HG03025 (cell line): ENCODE results near the gene ZMIZ1.
"Not testable (repeated sequence)": the region's sequence is repeated elsewhere in the genome, so short reads cannot be mapped to it uniquely, and the experiment has no call there.

Experiments used
- ATAC-seq: cut with Tn5 transposase; IDR thresholded peaks from one replicate; pipeline ENCODE4 v1.9.1; 2021; ENCODE audit warnings: mild to moderate bottlenecking, moderate library complexity; ENCODE audit not compliant: unreplicated experiment, low FRiP score

Gene ZMIZ1

DNA sequence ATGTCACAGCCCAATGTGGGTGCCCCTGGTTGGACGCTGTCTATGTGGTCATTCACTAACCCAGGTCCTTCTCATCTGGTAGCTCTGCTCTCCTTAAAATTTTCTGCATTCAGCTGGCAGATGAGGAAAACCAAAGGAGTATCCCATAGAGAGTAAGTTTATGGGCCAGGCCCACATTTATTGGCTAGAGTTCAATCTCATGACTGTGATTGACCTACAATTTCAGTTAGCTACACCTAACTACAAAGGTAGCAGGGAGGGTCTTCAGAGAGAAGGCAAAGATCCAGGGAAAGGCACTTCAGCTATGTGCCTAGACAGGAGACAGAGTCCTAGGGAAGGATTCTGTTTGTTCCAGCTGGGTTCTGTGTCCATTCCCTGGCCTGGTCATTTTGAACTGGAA, 254.8 kb downstream of the ZMIZ1 start:
- ATAC-seq: no peak

DNA sequence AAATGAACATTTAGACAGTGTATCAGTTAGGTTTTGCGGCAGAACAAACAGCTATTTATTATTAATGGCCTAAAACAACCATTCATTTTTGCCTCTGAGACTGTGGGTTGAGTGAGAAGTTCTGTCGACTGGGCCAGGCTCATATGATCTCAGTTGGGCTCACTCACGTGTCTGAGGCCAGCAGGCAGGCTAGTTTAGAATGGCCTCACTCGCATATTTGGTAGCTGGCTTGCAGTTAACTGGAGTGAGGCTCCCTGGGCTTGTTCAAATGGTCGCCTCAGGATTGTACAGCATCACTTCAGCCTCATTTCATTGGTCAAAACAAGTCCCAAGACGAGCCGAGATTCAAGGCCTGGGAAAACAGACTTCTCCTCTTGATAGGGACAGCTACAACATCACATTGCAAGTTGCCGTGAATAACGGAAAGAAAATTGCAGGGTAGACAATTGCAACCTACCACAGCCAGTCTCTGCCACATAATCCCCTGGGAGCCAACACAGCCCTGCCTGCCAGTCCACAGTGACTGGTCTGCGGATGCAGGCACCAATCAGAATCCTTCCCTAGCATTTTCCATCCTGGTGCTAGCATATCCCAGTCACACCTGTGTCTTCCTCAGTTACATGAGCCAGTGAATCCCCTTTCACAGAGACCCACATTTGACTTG, 255.4 kb downstream of the ZMIZ1 start:
- no peak for ATAC-seq

DNA sequence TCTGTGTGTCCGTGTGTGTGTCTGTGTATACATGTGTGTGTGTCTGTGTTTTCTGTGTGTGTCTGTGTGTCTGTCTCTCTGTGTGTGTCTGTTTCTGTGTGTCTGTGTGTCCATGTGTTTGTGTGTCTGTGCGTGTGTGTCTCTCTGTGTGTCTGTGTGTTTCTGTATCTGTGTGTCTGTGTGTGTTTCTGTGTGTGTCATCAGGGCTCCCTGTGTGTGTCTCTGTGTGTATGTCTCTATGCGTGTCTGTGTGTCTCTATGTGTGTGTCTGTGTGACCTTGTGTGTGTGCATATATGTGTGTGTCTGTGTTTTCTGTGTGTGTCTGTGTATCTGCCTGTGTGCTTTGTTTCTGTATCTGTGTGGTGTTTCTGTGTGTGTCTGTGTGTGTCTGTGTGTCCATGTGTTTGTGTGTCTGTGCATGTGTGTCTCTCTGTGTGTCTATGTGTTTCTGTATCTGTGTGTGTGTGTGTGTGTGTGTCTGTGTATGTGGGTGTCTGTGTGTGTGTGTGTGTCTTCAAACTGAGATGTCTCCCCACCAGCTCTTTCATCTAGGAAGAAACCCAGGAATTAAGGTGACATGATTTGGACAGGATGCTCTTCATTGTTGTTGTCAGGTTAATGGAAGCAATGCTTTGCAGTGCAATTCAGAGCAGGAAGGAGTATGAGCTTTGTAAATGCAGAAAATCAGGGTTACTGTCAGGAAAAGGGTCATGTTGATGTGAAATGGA, 257.8 kb downstream of the ZMIZ1 start:
- ATAC-seq: no peak

DNA sequence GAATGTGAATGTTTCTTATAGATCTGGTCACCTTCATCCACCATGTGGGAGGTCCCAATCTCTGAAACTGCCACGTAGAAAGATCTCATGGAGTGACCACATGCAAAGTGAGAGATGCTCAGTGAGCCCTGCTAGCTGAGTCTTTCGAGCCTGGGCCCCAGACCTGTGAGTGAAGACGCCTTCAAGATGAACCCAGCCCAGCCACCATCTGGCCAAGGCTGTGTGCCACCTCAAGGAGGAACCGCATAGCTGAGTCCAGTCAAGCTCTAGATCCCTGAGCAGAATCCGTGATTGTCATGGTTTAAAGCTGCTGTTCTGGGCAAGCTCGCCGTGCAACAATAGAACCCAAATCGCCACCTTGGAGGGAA, 258.3 kb downstream of the ZMIZ1 start:
- ATAC-seq: no peak

DNA sequence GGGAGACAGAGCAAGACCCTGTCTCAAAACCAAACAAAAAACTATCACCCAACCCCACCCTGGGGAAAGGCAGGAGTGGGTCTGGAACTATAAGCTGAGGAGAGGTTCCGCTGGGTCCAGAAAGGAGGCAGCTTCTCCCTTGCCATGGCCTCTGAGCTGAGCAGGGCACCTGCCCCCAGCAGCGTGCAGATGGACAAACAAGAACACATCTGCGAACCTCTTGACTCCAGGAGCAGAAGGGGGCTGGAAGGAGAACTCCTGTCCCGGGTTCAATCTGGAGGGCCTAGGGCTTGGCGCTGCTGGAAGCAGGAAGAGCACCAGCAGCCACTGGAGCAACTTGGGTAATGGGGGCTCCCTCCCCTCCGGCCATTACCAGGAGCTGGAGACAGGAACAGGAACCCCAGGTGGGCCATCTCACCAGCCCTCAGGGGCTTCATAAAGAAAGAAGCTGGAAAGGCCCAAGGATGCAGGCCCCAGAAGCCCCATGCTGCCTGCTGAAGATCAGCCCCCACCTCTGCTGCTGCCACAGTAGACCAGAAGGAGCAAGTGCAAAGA, 259.5 kb downstream of the ZMIZ1 start:
- no peak for ATAC-seq

DNA sequence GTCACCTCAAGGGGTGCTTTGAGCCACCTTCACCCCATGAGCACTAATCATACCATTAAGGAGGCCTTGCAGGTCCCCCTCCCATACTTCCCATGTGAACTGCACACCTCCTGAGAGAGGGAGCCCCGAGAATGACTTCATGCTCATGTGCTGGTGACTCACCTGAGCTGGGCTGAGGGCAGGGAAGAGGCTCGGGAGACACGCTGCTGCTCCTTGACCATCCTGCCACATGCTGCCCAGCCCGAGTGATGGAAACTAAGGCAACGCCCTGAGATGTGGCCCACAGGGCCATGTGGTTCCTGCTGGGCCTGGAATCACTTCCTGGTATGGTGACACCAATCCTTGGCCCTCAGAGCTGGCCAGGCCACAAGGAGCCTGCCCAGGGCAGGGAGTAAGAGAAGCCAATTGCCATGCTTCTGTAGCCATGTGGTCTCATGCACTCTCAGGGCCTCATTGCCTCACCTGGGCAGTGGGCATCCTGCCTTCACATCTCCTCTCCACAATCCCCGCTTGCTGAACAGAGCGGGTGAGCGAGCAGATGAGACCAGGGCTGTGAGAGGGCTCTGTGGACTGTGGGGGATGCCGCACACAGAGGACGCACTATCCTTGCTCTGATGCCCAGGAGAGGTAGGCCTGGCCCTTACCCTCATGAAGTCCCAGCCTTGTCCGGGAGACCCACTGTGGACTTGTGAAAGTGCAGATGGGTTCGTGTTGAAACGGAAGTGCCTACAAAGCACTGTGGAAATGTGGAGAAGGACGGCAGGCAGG, 260.2 kb downstream of the ZMIZ1 start:
- ATAC-seq: no peak

DNA sequence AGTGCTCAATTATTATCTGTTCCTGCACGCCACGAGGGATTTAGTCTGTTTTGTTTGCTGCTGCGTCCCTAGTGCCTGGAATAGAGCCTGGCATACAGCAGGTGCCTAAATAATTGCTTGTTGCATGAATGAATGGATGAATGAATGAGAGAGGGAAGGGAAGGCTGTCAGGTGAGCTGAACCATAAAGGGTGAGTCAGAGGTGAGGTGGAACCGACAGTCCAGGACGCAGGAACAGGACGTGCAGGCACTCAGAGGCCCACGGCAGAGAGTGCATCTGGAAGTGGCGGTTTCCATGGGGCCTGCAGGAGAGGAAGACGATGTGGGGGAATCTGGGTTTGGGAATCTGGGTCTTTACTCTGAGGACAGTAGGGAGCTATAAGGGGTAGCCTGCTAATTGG, 260.8 kb downstream of the ZMIZ1 start:
- ATAC-seq: no peak

DNA sequence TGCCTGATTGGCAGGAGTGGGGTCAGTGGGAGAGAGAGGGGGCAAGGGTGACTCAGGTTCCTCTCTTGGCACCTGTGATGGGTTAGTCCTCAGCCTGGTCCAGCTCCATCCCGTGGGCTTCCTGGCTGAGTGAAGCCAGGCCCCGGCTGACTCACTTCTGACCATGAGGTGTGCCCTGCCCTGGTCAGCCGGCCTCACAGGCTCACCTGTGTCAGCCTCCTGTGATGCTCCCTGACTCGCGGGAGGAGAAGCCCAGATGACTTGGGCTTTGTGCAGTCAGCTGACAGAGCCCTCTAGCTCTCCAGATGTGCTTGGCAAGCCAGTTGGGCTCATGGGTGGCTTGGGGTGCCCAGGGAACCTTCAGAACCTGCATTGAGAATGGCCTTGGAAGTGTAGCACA, 262.5 kb downstream of the ZMIZ1 start:
- ATAC-seq: no peak

DNA sequence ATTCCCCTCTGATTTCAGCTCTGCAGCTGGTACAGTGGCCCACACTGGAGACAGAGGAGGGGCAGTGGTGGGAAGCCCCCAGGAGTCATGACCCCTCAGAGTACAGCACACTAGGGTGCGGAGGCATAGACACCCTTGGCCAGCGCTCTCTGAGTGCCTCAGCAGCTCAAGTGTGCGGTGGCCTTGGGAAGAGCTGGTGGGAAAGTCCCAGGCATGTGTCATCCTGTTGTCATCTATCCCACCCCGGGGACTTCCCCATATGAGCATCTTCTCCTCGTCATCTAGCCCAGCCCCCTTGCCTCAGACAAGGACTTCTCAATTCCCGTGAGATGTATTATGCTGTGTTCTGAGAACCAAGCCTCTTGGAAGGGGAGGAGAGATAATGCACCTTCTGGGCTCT, 262.9 kb downstream of the ZMIZ1 start:
- peak; percentile 59 for ATAC-seq

DNA sequence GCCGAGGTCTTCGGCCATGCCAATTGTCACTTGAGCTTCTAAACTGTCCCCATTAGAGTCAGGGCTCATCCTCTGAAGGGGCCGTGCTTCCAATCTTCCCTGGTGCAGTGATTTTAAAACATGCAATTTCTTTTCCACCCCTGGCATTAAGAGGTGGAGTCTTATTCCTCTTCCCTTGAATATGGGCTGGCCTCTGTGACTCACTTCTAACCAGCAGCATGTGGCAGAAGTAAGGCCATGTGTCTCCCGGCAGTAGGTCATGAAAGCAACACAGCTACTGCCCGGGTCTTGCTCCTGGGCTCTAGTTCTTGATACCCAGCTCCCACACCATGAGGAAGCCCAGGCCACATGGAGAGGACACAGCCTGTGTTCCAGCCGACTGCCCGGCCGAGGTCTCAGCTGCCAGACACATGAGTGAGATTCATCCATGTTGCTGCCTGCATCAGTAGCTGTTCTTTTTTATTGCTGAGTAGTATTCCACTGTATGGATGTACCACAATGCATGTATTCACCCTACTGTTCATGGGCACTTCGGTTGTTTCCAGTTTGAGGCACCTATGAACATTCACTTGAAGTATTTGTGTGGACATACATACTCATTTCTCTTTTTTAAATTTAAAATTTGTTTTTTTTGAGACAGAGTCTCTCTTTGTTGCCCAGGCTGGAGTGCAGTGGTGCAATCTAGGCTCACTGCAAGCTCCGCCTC, 264.0 kb downstream of the ZMIZ1 start:
- not testable (repeated sequence) for ATAC-seq

DNA sequence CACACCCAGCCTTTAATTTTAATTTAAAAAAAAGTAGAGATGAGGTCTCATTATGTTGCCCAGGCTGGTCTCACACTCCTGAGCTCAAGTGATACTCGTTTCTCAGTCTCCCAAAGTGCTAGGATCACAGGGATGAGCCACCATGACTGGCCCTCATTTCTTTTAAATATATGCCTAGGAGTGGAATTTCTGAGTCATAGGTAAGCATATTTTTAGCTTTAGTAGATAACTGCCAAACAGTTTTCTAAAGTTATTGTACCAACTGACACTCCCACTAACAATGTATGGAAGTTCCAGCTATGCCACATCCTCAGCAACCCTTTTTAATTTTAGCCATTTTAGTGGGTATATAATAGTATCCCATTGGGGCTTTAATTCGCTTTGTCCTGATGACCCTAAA, 264.7 kb downstream of the ZMIZ1 start:
- ATAC-seq: no peak

DNA sequence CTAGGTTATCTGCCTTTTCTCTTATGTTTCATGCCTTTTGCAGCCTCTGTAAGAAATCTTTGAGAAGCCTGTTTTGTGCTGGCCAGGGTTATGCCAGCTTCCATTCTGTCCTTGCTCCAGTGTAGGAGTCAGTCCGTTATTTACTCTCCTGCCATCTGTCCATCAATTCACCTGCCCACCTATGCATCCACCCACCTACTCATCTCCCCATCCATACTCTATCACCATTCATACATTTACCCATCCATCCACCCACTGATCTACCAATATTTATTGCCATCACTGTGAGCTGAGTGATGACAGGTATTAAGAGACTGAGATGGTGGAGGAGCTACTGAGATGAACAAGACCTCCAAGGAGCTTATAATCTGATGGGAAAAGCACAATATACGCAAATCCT, 265.8 kb downstream of the ZMIZ1 start:
- ATAC-seq: no peak

DNA sequence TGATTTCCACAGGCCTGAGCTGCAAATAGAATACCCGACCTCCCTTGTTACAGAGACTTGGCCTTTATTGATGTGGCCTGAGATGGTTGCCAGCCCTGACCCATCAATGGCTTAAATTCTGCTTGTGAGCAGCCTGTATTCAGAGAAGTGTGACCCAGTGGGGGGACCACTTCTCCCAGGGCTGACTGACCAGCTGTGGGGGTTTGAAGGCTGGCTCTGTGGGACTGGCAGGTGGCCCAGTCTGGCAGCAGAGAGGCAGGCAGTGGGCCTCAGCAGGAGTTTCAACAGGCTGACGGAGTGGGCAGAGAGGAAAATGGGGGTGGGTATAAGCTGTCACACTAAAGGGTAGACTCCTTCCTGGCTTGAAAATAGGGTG, 266.3 kb downstream of the ZMIZ1 start:
- ATAC-seq: no peak

DNA sequence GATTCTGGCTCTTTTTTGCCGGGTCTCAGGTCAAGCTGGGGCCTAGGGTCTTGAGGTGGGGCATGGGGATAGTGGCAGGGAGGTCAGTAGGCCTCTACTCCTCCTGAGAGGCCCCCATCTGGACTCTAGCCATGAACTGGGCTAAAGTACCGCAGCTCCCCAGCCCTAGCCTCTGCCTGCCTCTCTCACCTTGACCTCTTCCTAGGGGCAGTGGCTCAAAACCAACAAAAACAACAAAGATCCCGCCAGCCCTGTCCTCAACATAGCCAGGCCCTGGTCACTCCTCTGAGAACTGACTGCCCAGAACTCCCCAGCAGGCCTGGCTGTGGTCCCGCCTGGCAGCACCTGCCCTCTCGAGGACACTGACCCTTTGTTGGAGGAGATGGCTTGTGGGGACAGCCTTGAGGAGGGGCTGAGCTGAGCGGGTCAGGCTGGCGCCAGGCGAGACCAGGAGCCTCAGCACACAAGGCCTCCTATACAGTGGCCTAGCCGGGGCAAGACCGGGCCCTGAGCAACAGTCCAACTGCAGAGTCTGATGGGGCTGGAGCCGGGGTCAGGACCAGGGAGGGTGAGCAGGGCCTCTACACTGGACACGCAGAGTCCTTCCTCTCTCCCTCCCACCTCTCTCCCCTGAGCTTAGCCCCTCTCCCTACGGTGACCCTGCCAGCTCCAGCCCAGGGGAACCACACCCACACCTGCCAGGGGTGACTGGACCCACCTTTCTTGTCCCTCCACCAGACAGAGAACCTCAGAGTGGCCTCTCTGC, 266.9 kb downstream of the ZMIZ1 start:
- ATAC-seq: no peak

DNA sequence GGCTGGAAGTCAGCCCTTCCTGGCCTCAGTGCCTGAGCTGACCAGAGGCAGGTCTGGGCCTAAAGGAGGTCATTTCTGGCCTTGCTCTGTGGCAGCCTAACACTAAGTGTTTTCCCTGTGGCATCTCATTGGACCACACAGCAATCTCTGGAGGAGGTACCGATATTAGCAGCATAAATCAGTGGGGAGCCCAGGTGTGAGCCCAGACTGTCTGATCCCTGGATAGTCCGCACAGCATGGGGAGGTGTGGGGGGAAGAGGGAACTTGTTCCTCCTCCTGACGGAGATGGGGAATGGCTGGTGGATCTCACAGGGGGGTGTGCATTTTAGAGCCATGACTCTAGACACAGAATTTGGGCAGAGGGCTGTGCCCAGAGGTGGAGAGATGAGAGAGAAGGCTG, 267.5 kb downstream of the ZMIZ1 start:
- no peak for ATAC-seq

DNA sequence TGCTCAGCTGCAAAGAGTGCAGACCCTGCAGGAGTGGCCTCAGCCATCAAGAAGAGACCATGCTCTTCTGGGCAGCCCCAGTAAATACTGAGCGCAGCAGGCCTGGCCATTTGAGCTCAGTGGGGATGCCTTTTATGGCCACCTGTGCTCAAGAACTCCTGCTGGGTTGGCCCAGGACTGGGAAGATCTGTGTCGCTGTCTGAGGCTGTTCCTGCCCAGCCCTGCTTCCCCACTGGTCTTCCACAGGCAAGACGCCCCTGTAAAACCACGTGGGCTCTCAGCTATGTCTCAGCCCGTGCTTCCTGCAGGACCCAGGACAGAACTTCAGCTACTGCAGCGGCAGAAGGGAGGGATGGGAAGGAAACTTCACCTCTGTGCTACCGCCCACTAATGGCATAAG, 268.0 kb downstream of the ZMIZ1 start:
- ATAC-seq: no peak

DNA sequence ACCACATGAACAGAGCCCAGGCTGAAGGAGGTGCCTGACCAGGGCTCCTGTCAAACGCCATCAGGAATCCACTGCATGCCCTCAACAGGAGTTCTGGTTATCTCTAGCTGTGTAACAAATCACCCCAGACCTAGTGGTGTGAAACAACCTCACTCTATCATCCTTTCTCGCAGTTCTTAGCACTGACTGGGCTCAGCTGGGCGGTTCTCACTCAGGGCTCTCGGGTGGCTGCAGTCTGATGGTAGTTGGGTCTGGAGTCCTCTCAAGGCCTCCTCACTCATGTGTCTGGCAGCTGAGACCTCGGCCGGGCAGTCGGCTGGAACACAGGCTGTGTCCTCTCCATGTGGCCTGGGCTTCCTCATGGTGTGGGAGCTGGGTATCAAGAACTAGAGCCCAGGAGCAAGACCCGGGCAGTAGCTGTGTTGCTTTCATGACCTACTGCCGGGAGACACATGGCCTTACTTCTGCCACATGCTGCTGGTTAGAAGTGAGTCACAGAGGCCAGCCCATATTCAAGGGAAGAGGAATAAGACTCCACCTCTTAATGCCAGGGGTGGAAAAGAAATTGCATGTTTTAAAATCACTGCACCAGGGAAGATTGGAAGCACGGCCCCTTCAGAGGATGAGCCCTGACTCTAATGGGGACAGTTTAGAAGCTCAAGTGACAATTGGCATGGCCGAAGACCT, 269.2 kb downstream of the ZMIZ1 start:
- ATAC-seq: not testable (repeated sequence)

DNA sequence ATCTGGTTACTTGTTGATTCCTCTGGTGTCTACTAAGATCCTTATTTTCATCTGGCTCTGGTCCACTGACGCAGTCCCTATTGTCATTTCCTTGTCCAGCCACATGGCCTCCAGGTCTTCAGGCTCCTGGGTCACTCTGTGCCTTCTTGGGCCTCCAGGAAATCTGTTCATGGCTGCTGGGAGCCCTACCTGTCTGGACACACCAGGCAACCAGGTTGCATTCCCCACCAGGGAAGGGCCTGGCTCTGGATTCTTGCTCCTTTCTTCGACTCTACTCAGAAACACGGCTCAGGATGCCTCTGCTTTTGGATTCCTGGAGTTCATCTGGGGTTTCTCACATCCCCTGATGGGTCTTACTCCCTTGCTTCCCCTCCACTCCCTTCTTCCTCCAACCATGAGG, 270.5 kb downstream of the ZMIZ1 start:
- no peak for ATAC-seq

DNA sequence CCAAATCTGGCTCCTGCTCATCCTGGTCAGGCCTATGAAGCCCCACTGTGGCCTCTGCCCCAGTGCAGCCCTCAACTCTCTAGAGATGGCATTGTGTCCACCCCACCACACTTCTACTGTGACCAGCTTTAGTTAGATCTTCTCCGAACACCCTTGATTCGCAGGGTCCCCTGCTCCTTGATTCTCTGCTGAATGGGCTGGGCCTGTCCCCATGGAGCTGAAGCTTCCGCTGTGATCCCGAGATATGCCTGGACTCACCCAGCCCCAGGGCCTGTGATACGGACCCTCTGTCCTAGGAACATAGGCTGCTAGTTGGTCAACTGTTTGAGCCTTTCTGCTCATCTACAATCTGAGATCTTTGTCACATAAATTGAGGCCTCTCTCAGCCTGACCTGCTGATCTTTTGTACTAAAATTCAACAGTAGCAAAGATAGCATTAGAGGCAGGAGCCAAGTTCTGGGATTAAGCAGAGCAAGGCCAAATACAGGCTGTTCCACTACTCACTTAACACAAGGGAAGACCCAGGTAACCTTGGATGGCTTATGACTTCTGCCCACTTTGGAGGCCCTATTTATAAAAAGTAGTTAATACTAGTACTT, 272.0 kb downstream of the ZMIZ1 start:
- ATAC-seq: no peak
